UCSD-AML1 (cell line): Measurements from ENCODE around the gene DAZL.
"Not testable (repeated sequence)": the region's sequence is repeated elsewhere in the genome, so short reads cannot be mapped to it uniquely, and the experiment has no call there.

ENCODE experiments used
- DNase-seq: peaks from one replicate; lab custom pipeline; 2025; ENCODE audit not compliant: unreplicated experiment; lab: John Stamatoyannopoulos, UW

Gene DAZL, protein sequence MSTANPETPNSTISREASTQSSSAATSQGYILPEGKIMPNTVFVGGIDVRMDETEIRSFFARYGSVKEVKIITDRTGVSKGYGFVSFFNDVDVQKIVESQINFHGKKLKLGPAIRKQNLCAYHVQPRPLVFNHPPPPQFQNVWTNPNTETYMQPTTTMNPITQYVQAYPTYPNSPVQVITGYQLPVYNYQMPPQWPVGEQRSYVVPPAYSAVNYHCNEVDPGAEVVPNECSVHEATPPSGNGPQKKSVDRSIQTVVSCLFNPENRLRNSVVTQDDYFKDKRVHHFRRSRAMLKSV

DNA sequence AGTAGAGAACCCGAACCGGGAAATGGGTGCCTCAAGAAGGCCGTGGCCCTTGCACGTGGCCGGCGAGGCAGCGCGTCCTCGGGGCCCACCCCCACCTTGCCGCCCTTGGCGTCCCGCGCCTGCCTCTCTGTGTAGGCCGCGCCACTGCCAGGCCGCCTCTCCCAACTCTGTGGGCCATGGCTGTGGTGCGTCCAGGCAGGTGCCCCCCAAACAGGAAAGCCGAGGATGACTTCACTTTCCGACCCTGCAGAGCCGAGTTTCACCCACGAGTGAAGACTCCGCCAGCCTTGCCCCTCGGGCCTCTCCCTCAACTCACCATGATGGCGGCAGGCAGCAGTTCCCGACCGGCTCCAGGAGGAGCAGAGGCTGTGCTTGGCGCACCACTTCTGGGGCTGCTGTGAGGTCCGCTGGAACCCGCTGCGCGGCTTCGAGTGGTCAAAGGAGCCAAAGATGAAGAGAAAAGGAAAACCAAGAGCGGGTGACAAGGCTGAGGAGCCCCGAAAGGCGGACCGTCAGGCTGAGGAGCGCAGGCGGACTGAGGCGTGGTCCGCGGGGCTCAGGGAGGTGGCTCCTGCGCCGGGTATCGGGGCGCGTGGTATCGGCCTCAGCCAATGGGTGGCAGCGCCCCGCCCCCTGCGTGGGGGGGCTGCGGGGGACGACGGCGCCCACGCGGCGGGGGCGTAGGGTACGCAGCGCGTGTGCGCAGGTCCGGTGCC, at the start of gene DAZL:
DAZL (minus strand) TSS at position 537 of the 716 bp plus-strand sequence; CDS start at position 319, 218 bp downstream.
- DNase-seq, result no peak

GRCh38 chr3:16654976-16655375, 49.8 kb upstream of the DAZL start:
- DNase-seq, result no peak

DNA sequence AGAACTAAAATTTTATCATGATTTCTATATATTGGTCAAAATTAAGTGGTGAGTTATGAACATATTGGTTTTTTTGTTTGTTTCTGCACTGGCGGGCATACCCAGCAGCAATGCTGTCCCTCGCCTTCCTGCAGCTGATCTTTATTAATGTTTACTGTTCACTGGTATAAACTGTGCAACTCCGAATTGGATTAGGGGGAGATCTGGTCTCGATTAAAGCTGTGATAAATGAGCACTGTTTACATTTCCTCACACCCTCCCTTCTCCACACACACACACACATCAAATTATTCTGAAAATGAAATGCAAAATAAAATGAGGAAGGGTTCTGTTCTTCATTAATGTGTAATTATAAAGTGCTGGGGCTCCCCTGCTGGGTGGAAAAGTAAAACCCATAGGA, 48.5 kb upstream of the DAZL start:
- DNase-seq, result no peak

DNA sequence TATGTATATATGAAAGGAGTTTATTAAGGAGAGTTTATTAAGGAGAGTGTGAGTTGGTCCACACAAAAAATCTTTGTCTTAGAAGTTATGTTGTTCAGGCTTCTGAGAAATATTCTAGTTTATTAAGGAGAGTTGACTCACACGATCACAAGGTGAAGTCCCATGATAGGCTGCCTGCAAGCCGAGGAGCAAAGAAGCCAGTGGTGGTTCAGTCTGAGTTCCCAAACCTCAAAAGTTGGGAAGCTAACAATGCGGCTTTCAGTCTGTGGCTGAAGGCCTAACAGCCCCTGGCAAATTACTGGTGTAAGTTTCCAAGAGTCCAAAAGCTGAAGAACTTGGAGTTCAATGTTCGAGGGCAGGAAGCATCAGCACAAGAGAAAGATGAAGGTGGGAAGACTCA, 42.4 kb upstream of the DAZL start:
- no peak for DNase-seq

GRCh38 chr3:16639806-16640205, 34.6 kb upstream of the DAZL start:
- DNase-seq, result no peak

DNA sequence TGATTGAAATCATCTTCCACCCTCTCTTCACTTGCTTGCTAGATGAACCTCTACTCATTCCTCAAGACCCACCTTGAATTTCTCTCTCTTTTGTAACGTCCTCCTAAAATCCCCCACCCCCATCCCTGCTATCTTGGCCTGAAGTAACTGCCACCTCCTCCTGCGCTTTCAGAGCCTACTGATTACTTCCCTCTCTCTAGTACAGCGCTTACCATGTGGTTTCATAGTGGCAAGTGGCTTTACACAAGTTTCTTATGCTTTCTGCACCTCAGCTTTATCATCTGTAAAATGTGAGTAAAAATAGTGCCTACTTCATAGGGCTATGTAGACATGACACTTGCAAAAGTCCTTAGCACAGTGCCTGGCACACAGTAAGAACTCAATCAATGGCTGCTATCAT, 28.7 kb upstream of the DAZL start:
- DNase-seq, result no peak

DNA sequence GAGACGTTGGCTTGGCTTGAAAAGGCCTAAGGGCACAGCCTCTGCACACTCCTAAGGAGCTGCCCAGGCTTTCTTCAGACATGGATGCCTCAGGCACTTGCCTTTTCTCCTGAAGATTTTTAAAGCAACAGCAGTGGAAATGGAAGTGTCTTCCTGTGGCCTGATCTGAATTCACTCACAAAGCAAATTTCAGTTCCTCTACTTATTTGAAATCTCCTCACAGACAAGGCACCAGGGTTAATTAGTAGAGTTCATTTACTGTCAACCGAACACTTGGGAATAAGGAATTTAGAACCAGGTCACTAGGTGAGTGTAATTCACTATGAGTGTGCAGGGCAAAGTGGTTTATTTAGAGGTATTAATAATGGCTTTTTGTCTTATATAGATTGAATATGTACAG, 27.2 kb upstream of the DAZL start:
- DNase-seq, result no peak

- no peak for DNase-seq
Observed at GRCh38 chr3:16618721-16619120, 13.5 kb upstream of the DAZL start.

- not testable (repeated sequence) for DNase-seq
Observed at GRCh38 chr3:16617155-16617554, 11.9 kb upstream of the DAZL start.

DNA sequence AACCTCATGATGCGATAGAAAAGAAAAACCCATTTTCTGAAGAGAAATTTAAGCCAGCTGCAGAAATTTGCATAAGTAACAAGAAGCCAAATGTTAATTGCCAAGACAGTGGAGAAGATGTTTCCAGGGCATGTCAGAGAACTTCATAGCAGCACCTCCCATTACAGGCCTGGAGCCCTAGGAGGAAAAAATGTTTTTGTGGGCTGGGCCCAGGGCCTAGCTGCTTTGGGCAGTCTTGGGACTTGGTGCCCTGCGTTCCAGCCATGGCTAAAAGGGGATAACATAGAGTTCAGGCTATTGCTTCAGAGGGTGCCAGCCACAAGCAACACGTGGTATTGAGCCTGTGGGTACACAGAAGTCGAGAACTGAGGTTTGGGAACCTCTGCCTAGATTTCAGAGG, 10.9 kb upstream of the DAZL start:
- no peak for DNase-seq

DNA sequence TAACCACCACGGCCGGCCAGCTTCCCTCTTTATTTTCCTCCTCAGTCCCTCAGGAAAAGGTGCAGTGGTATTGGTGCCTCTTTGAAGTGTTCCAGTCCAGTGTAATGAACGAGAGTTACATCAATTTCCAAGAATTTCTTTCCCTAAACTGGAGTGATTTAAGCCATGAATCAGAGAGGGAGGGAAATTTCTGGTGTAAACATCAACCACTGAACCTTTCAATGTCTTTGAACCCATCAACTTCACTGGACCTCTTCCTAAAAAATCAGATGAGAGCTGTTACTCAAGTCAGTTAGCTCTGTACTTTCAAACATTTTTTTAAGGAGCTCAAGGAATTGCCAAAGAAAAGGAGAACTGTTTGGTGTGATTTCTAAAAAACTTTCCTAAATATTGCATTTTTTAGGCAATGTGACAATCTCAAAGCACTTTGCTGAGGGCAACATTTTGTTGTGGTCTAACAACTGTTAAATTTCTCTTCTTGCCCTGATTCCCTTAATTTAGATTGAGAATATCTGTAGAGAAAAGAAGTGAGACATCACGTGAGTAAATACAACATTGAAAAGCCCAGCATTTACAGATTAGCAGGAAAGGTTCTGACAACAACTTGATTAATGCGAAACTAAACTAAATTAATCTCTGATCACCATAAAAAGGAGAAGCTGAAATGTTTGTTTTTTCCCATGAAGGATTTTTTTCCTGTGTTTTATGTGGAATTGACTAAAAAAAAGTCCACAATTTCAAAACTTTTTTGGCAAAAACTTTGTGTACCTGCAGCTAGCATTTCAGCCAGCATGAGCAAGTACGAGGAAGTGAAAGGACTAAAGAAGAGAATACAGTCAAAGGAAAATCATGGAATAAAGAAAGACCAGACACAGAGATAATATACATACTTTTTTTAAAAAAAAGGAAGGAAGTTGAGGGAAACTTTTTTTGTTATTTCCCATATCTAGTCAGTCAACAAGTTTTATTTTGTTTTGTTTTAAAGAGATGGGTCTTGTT, 9.1 kb upstream of the DAZL start:
- DNase-seq, result no peak

DNA sequence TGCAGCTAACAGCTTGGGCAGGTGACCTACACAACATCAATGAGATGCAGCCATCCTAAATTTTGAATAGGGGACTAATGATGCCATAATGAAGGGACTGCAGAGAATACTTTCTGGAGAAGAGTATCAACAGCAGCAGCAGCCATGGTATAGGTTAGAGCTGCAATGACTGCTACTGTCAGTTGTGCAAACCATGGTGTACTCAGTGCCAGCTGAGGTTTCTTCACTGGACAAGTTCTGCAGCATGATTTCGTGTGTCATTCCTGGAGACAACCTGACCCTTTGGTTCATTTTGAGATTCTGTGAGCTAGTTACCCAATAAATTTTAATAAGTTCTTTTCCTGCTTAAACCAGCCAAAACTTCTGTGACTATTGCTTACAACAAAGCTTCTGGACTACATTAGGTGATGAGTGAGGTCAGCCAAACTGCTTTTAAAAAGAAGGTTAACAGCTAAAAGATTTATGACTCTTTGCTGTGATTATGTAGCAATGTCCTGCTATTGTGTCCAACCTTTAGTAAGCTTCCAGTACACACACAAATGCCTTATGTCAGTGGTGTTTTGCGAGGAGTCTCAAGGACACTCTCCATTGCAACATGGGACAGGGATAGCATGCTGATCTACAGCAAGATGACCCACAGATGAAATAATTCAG, 4.8 kb upstream of the DAZL start:
- DNase-seq, result no peak

GRCh38 chr3:16608816-16609215, 3.6 kb upstream of the DAZL start:
- DNase-seq, result no peak

- no peak for DNase-seq
Observed at GRCh38 chr3:16607718-16608117, 2.5 kb upstream of the DAZL start.

DNA sequence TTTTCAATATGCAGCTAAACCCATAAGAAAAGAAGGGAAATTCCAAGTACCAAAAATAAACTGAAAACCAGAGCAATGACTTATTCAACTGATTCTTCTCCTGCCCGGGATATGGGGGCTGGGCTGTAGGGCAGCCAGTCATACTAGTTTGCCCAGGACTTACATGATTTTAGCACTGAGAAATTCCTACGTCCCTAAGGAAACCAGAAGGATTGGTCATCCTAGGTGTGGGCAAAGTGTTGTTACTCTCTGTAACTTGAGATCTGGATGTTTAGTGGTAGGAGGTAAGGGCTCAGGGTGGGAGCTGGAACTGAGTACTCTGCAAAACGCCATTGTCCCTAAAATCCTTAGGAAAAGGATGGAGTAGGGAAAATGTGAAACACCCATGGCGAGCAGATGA, 1.2 kb upstream of the DAZL start:
- DNase-seq, result no peak

GRCh38 chr3:16605966-16606365, 743 bp upstream of the DAZL start:
- no peak for DNase-seq

DNA sequence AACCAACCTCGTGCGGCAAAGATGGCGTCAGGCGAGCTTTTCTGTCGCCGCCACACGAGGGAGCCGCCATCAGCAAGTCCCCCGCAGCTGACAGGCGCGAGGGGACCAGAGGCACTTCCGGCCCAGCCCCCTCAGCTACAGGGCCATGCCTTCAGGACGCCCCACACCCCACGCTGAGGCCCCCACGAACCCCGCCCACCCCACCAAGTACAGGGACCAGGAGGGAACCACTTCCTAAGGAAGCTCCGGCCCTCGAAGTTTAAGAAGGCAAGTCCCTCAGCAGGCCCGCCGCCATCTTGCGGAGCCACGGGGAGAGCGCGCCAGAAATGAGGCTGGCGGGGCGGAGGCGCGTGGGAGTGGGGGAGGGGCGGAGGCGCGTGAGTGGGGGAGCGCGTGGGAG, 790 bp downstream of the DAZL start:
- no peak for DNase-seq

GRCh38 chr3:16601537-16602005, 3.7 kb downstream of the DAZL start:
- DNase-seq, result no peak

- peak; percentile 59 for DNase-seq
Observed at GRCh38 chr3:16600780-16601536, 4.3 kb downstream of the DAZL start.

GRCh38 chr3:16599694-16600093, 5.5 kb downstream of the DAZL start:
- DNase-seq, result no peak
